HL-60 (cell line): ENCODE results near the gene DNAL4.

ENCODE experiments used
- DNase-seq, 2 experiments: peaks; one replicate each; pipeline ENCODE4 v3.0.0-alpha.2; 2010 to 2020; ENCODE audit warnings: low read depth in 1 of 2, low spot score in 1 of 2
- H3K27ac ChIP-seq: fragments of 250-450 bp; sonication (Bioruptor Pico); replicated peaks from 2 replicates; pipeline ENCODE4 v1.5.1; 2020; ENCODE audit warnings: mild to moderate bottlenecking, moderate library complexity
- H3K27me3 ChIP-seq: fragments of 250-450 bp; sonication (Bioruptor Pico); 2 replicates; pipeline ENCODE4 v1.5.1; 2021; ENCODE audit warnings: mild to moderate bottlenecking, moderate library complexity; ENCODE audit not compliant: insufficient read depth, poor library complexity, severe bottlenecking
- H3K4me3 ChIP-seq: replicated peaks from 2 replicates; pipeline ENCODE4 v1.5.1; 2011; ENCODE audit warnings: mild to moderate bottlenecking, control low read depth, low read length; ENCODE audit not compliant: insufficient read depth
- CTCF ChIP-seq: IDR thresholded peaks from one replicate; pipeline ENCODE4 v1.5.1; 2011; ENCODE audit warnings: low read length, control low read depth, inconsistent platforms; ENCODE audit not compliant: insufficient read depth
- GABPA ChIP-seq: IDR thresholded peaks from 2 replicates; pipeline ENCODE4 v1.6.1; 2012; ENCODE audit warnings: low read depth
- POLR2AphosphoS5 ChIP-seq: IDR thresholded peaks from 2 replicates; pipeline ENCODE4 v1.6.1; 2012; ENCODE audit warnings: low read depth
- REST ChIP-seq: IDR thresholded peaks from 2 replicates; pipeline ENCODE4 v1.6.1; 2012; ENCODE audit warnings: low read depth; ENCODE audit not compliant: insufficient replicate concordance
- SPI1 ChIP-seq: IDR thresholded peaks from 2 replicates; pipeline ENCODE4 v1.6.1; 2012; ENCODE audit warnings: low read depth, mild to moderate bottlenecking, borderline replicate concordance

DNAL4 gene

GRCh38 chr22:38802671-38803121 lies 8.8 kb upstream of the DNAL4 start:
- Histone ChIP-seq H3K4me3 (no peak overlapping the region), H3K27me3 (no peaks in the 10 kb centered on the region), H3K27ac (no peak overlapping the region)
- no peak for DNase-seq
- no peak for TF ChIP-seq GABPA
- no peak for TF ChIP-seq SPI1
- no peak for TF ChIP-seq CTCF
- TF ChIP-seq REST: no peak

GRCh38 chr22:38799265-38800002 lies 5.5 kb upstream of the DNAL4 start:
- DNase-seq: no peak
- TF ChIP-seq SPI1 (no peak), GABPA (no peak), REST (no peak), CTCF (no peak), POLR2AphosphoS5 (no peak)
- Histone ChIP-seq H3K27ac (no peak overlapping the region), H3K27me3 (no peaks in the 10 kb centered on the region), H3K4me3 (no peak overlapping the region)

- TF ChIP-seq GABPA: no peak
- no peak for TF ChIP-seq CTCF
- TF ChIP-seq POLR2AphosphoS5: no peak
- no peak overlapping the region for H3K27ac ChIP-seq
- H3K4me3 ChIP-seq: no peak overlapping the region
- no peaks in the 10 kb centered on the region for H3K27me3 ChIP-seq
- no peak for DNase-seq
Observed at GRCh38 chr22:38798496-38798895, 4.6 kb upstream of the DNAL4 start.
